Keratinocyte (primary cell): ENCODE measurements around the gene GZMM.
A peak's percentile ranks its signal among the peaks of the same experiment; 100 is the strongest.

Experiments used
- CTCF ChIP-seq, 3 experiments: IDR thresholded peaks in 1 of 3; conservative IDR thresholded peaks in 1 of 3; optimal IDR thresholded peaks in 1 of 3; 2 replicates in 2 of 3; 3 replicates in 1 of 3; pipeline versions ENCODE3 to v1.5.1; 2011; ENCODE audit warnings: low read length in 3 of 3, mild to moderate bottlenecking in 3 of 3, moderate library complexity in 2 of 3, control low read depth in 1 of 3, inconsistent platforms in 1 of 3; ENCODE audit not compliant: insufficient read depth in 2 of 3; ENCODE audit errors: extremely low read depth in 1 of 3
- EZH2 ChIP-seq: IDR thresholded peaks from one replicate; pipeline ENCODE4 v1.6.1; 2012; ENCODE audit warnings: inconsistent platforms, mild to moderate bottlenecking, low read length, moderate library complexity

- peak; percentile 83 to 100 (median 91) for TF ChIP-seq CTCF (optimal IDR thresholded peaks at IDR 0.05 in 1 of 3, IDR thresholded peaks at IDR 0.05 in 1 of 3, conservative IDR thresholded peaks at IDR 0.05 in 1 of 3; ENCODE audit: extremely low read depth in 1 of 3, insufficient read depth in 2 of 3, low read length in 3 of 3)
- TF ChIP-seq EZH2 = no peak
Measured at GRCh38 chr19:506404-507285, 37.2 kb upstream of the GZMM start.
